Purkinje cell (primary cell): ENCODE results near the gene USP17L29. TPM values are rescaled to one million over a fixed set of nuclear protein-coding genes. Genes with fewer than 3 reads are reported as not detected.

Experiments
- polyA plus RNA-seq: library from polyadenylated mRNA; unstranded; fragments of >200 nt; fragmentation: Nextera tagmentation; gene quantifications from 2 replicates; pipeline ENCODE4 v1.2.1, GENCODE V29; 2014

The USP17L29 gene
- not detected in 2 replicates for polyA plus RNA-seq

GRCh38 chr4:9353338-9353737, at the start of gene USP17L29:
USP17L29 (plus strand) TSS chr4:9353638; CDS start chr4:9353638, 0 bp downstream.

GRCh38 chr4:9324865-9325264, 28.6 kb upstream of the USP17L29 start, which contains the start of gene USP17L24:
USP17L24 (plus strand) TSS chr4:9325165; CDS start chr4:9325165, 0 bp downstream.

GRCh38 chr4:9329611-9330010, 23.8 kb upstream of the USP17L29 start, which contains the start of gene USP17L25:
USP17L25 (plus strand) TSS chr4:9329911; CDS start chr4:9329911, 0 bp downstream.

GRCh38 chr4:9334358-9334757, 19.1 kb upstream of the USP17L29 start, which contains the start of gene USP17L26:
USP17L26 (plus strand) TSS chr4:9334658; CDS start chr4:9334658, 0 bp downstream.

GRCh38 chr4:9339103-9339502, 14.3 kb upstream of the USP17L29 start, which contains the start of gene USP17L5:
USP17L5 (plus strand) TSS chr4:9339403; CDS start chr4:9339403, 0 bp downstream.

GRCh38 chr4:9343848-9344247, 9.6 kb upstream of the USP17L29 start, which contains the start of gene USP17L27:
USP17L27 (plus strand) TSS chr4:9344148; CDS start chr4:9344148, 0 bp downstream.

GRCh38 chr4:9348593-9348992, 4.8 kb upstream of the USP17L29 start, which contains the start of gene USP17L28:
USP17L28 (plus strand) TSS chr4:9348893; CDS start chr4:9348893, 0 bp downstream.

GRCh38 chr4:9362829-9363228, 9.4 kb downstream of the USP17L29 start, which contains the start of gene USP17L30:
USP17L30 (plus strand) TSS chr4:9363129; CDS start chr4:9363129, 0 bp downstream.

Other genes with a start within 250 kb of the USP17L29 start
- 0.13 TPM in 1 of 2 replicates, not detected in the other for gene FAM90A26, start 183.2 kb upstream of the USP17L29 start, polyA plus RNA-seq
- gene USP17L10, start 143.0 kb upstream of the USP17L29 start, polyA plus RNA-seq = not detected in 2 replicates
- not detected in 2 replicates for gene USP17L11, start 138.2 kb upstream of the USP17L29 start, polyA plus RNA-seq
- gene USP17L12, start 133.5 kb upstream of the USP17L29 start, polyA plus RNA-seq = not detected in 2 replicates
- gene USP17L13, start 128.7 kb upstream of the USP17L29 start, polyA plus RNA-seq = not detected in 2 replicates
- gene USP17L15, start 119.3 kb upstream of the USP17L29 start, polyA plus RNA-seq = not detected in 2 replicates
- gene USP17L17, start 109.8 kb upstream of the USP17L29 start, polyA plus RNA-seq = not detected in 2 replicates
- gene USP17L18, start 105.0 kb upstream of the USP17L29 start, polyA plus RNA-seq = not detected in 2 replicates
- gene USP17L19, start 100.3 kb upstream of the USP17L29 start, polyA plus RNA-seq = not detected in 2 replicates
- gene USP17L20, start 95.5 kb upstream of the USP17L29 start, polyA plus RNA-seq = not detected in 2 replicates
- not detected in 2 replicates for gene USP17L21, start 90.8 kb upstream of the USP17L29 start, polyA plus RNA-seq
- not detected in 2 replicates for gene USP17L22, start 86.0 kb upstream of the USP17L29 start, polyA plus RNA-seq
- gene USP17L24, start 28.5 kb upstream of the USP17L29 start, polyA plus RNA-seq = not detected in 2 replicates
- gene USP17L25, start 23.7 kb upstream of the USP17L29 start, polyA plus RNA-seq = not detected in 2 replicates
- gene USP17L26, start 19.0 kb upstream of the USP17L29 start, polyA plus RNA-seq = not detected in 2 replicates
- gene USP17L5, start 14.2 kb upstream of the USP17L29 start, polyA plus RNA-seq = not detected in 2 replicates
- not detected in 2 replicates for gene USP17L27, start 9.5 kb upstream of the USP17L29 start, polyA plus RNA-seq
- gene USP17L28, start 4.7 kb upstream of the USP17L29 start, polyA plus RNA-seq = not detected in 2 replicates
- gene USP17L30, start 9.5 kb downstream of the USP17L29 start, polyA plus RNA-seq = not detected in 2 replicates
- gene DEFB131A, start 90.8 kb downstream of the USP17L29 start, polyA plus RNA-seq = not detected in 2 replicates